GM12878 (cell line): ENCODE data around the gene NOL12.

Experiments used
- ATF7 ChIP-seq: fragments of 450-650 bp; IDR thresholded peaks from 2 replicates; pipeline ENCODE4 v1.6.1; 2016; ENCODE audit warnings: low read depth, mild to moderate bottlenecking
- CHD1 ChIP-seq: IDR thresholded peaks from 2 replicates; pipeline ENCODE4 v1.6.1; 2012; ENCODE audit warnings: low read depth, low read length, improper control_type of control experiment
- EGR1 ChIP-seq, 2 experiments: IDR thresholded peaks; 1 replicate in 1 of 2; 2 replicates in 1 of 2; pipeline ENCODE4 v1.6.1; 2011 to 2012; ENCODE audit warnings: low read depth in 2 of 2, low read length in 2 of 2, borderline replicate concordance in 1 of 2, mild to moderate bottlenecking in 1 of 2, moderate library complexity in 1 of 2
- EZH2 ChIP-seq: IDR thresholded peaks from 2 replicates; pipeline ENCODE4 v1.6.1; 2012; ENCODE audit warnings: low read depth, mild to moderate bottlenecking, control low read depth, inconsistent platforms, low read length, borderline replicate concordance; ENCODE audit not compliant: control insufficient read depth
- POLR2A ChIP-seq: IDR thresholded peaks from 2 replicates; pipeline ENCODE4 v1.6.1; 2011; ENCODE audit warnings: low read depth, mild to moderate bottlenecking, low read length
- POLR2AphosphoS5 ChIP-seq: IDR thresholded peaks from 2 replicates; pipeline ENCODE4 v1.6.1; 2011; ENCODE audit warnings: mild to moderate bottlenecking, low read length, inconsistent platforms
- RAD21 ChIP-seq: IDR thresholded peaks from 2 replicates; pipeline ENCODE4 v1.6.1; 2011; ENCODE audit warnings: mild to moderate bottlenecking, low read depth, low read length, moderate library complexity; ENCODE audit not compliant: insufficient read depth
- TF ChIP-seq, protein P1 (sequence below): IDR thresholded peaks from 2 replicates; pipeline ENCODE4 v1.6.1; 2011; ENCODE audit warnings: low read depth, mild to moderate bottlenecking, low read length, moderate library complexity, borderline replicate concordance; ENCODE audit errors: extremely low read depth

DNA sequence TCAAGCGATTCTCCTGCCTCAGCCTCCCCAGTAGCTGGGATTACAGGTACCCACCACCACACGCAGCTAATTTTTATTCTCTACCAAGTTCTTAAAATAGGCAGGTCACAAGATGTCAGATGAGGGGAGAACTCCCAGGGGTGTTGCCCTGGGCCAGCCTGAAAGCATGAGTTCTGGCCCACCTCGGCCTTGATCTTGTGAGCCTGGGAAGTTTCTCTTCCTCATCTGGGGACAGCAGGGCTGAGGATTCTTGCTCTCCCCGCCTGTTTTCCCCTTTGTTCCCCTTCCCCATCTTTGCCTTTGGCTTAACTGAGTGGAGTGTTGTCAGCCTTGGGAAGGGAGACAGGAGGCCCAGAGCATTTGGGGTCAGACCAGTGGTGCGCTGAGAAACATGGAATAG lies 24.1 kb upstream of the NOL12 start:
- TF ChIP-seq RAD21 = no peak
- TF ChIP-seq, protein P1, sequence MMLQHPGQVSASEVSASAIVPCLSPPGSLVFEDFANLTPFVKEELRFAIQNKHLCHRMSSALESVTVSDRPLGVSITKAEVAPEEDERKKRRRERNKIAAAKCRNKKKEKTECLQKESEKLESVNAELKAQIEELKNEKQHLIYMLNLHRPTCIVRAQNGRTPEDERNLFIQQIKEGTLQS = no peak
- TF ChIP-seq CHD1 = no peak
- no peak for TF ChIP-seq EZH2
- no peak for TF ChIP-seq POLR2AphosphoS5
- no peak for TF ChIP-seq EGR1 (IDR thresholded peaks at IDR 0.05; ENCODE audit: borderline replicate concordance in 1 of 2, low read depth in 2 of 2, low read length in 2 of 2)
- no peak for TF ChIP-seq POLR2A
- no peak for TF ChIP-seq ATF7
